ENCODE results near the gene BAZ2B.

BAZ2B gene

GRCh38 chr2:159438720-159439353 lies 177.5 kb downstream of the BAZ2B start:
- no peak overlapping the region for H3K4me3 ChIP-seq (ENCODE audit: control insufficient read depth, low read depth, low read length)
- DNase-seq (ENCODE audit: low read depth), result no peak
- TF ChIP-seq, protein P1, sequence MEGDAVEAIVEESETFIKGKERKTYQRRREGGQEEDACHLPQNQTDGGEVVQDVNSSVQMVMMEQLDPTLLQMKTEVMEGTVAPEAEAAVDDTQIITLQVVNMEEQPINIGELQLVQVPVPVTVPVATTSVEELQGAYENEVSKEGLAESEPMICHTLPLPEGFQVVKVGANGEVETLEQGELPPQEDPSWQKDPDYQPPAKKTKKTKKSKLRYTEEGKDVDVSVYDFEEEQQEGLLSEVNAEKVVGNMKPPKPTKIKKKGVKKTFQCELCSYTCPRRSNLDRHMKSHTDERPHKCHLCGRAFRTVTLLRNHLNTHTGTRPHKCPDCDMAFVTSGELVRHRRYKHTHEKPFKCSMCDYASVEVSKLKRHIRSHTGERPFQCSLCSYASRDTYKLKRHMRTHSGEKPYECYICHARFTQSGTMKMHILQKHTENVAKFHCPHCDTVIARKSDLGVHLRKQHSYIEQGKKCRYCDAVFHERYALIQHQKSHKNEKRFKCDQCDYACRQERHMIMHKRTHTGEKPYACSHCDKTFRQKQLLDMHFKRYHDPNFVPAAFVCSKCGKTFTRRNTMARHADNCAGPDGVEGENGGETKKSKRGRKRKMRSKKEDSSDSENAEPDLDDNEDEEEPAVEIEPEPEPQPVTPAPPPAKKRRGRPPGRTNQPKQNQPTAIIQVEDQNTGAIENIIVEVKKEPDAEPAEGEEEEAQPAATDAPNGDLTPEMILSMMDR (IDR thresholded peaks at IDR 0.05; ENCODE audit: control insufficient read depth, insufficient read depth, low read depth, low read length, missing control alignments), result no peak

DNA sequence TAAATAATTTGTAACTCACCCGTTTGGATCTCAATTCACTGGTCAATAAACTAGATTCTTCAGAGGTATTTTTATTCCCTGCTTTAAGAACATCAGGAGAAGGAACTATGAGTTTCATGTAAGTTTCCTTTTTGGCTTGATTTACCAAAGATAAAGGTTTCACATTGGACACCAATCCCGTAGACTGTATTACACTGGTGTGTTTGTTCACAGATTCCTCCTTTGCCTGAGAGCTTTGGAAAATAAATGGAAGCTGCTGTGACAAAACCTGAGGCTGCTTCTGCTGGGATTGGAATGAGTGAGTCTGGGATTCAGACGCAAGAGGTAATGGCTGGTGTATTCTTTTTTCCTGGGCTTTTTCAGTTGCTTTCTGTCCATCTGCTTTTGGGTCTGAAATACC lies 178.1 kb downstream of the BAZ2B start:
- H3K4me3 ChIP-seq (ENCODE audit: control insufficient read depth, low read depth, low read length), result no peak overlapping the region
- TF ChIP-seq, protein P1 (IDR thresholded peaks at IDR 0.05; ENCODE audit: control insufficient read depth, insufficient read depth, low read depth, low read length, missing control alignments), result no peak
- no peak for DNase-seq (ENCODE audit: low read depth)

GRCh38 chr2:159432610-159433009 lies 183.7 kb downstream of the BAZ2B start:
- no peak for DNase-seq (ENCODE audit: low read depth)
- TF ChIP-seq, protein P1 (IDR thresholded peaks at IDR 0.05; ENCODE audit: control insufficient read depth, insufficient read depth, low read depth, low read length, missing control alignments), result no peak
- H3K4me3 ChIP-seq (ENCODE audit: control insufficient read depth, low read depth, low read length), result no peak overlapping the region

DNA sequence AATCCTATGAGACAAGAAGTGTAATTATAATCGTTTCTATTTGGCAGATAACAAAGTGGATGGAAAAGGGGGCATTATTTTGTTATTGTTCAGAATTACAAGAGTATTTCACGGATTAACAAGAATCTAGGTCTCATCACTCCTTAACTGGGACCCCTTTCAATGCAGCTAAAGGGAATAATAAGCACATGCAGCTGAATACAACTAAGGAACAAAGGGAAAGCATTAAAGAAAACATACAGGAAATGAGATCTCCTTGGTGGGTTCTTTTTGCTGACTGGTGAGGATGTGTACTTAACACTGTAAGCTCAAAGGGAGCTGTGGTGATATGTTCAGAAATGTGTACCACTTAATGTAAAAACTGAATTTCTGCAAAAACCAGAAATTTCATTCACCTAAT lies 189.3 kb downstream of the BAZ2B start:
- DNase-seq (ENCODE audit: low read depth), result no peak
- TF ChIP-seq, protein P1 (IDR thresholded peaks at IDR 0.05; ENCODE audit: control insufficient read depth, insufficient read depth, low read depth, low read length, missing control alignments), result no peak
- no peak overlapping the region for H3K4me3 ChIP-seq (ENCODE audit: control insufficient read depth, low read depth, low read length)

DNA sequence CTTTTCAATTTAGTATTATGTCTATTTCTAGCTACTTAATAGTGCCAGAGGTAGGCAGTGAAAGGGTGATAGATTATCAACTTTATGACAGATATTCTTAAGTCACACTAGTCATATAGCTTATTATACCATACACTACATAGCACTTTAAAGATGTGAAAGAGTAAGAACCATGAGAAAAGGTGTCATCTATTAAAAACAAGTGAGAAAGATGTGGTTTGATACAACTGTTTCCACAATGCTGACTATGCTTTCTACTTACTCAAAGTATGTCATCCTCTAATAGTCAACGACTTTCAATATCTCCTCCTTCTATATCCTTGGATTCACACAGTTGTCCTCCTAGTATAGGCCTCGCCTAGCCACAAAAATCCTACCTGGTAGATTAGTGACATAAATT lies 196.9 kb downstream of the BAZ2B start:
- TF ChIP-seq, protein P1 (IDR thresholded peaks at IDR 0.05; ENCODE audit: control insufficient read depth, insufficient read depth, low read depth, low read length, missing control alignments), result no peak
- H3K4me3 ChIP-seq (ENCODE audit: control insufficient read depth, low read depth, low read length), result no peak overlapping the region
- no peak for DNase-seq (ENCODE audit: low read depth)

GRCh38 chr2:159411460-159411859 lies 204.9 kb downstream of the BAZ2B start:
- no peak for DNase-seq (ENCODE audit: low read depth)
- no peak overlapping the region for H3K4me3 ChIP-seq (ENCODE audit: control insufficient read depth, low read depth, low read length)
- TF ChIP-seq, protein P1 (IDR thresholded peaks at IDR 0.05; ENCODE audit: control insufficient read depth, insufficient read depth, low read depth, low read length, missing control alignments), result no peak

All from AG09309 (cell line).